HEK293T (cell line): Measurements from ENCODE around the gene XAB2.
"Not testable (repeated sequence)": the region's sequence is repeated elsewhere in the genome, so short reads cannot be mapped to it uniquely, and the experiment has no call there.

Experiments
- CTCF ChIA-PET: fragments of 350-600 bp; formaldehyde crosslinking; extraction: SDS; loops from one replicate; lab custom pipeline; 2021; ENCODE audit warnings: antibody characterized with exemption, inconsistent platforms; lab: Yijun Ruan, JAX
- POLR2A ChIA-PET: fragments of 350-600 bp; formaldehyde crosslinking; extraction: SDS; loops from one replicate; lab custom pipeline; 2020; ENCODE audit warnings: antibody characterized with exemption, inconsistent platforms; lab: Yijun Ruan, JAX
- DNase-seq: peaks from one replicate; pipeline ENCODE4 v3.0.0; 2012; ENCODE audit warnings: mixed read lengths; ENCODE audit errors: extremely low spot score
- ARNT ChIP-seq: fragments of 450-650 bp; IDR thresholded peaks from 2 replicates; pipeline ENCODE4 v1.6.1; 2017; ENCODE audit warnings: mild to moderate bottlenecking
- BHLHE40 ChIP-seq: fragments of 450-650 bp; IDR thresholded peaks from 2 replicates; pipeline ENCODE4 v1.6.1; 2016; ENCODE audit warnings: mild to moderate bottlenecking, moderate library complexity, borderline replicate concordance
- CTBP1 ChIP-seq: fragments of 450-650 bp; IDR thresholded peaks from 2 replicates; pipeline ENCODE4 v1.6.1; 2016; ENCODE audit warnings: borderline replicate concordance
- ELF4 ChIP-seq: fragments of 450-650 bp; IDR thresholded peaks from 2 replicates; pipeline ENCODE4 v1.6.1; 2017; ENCODE audit warnings: antibody characterized with exemption
- FOXA1 ChIP-seq: fragments of 450-650 bp; IDR thresholded peaks from 2 replicates; pipeline ENCODE4 v1.6.1; 2016; ENCODE audit warnings: mild to moderate bottlenecking
- FOXK2 ChIP-seq: fragments of 450-650 bp; IDR thresholded peaks from 2 replicates; pipeline ENCODE4 v1.6.1; 2016; ENCODE audit warnings: mild to moderate bottlenecking
- FOXM1 ChIP-seq: fragments of 450-650 bp; IDR thresholded peaks from 2 replicates; pipeline ENCODE4 v1.6.1; 2017; ENCODE audit warnings: mild to moderate bottlenecking, borderline replicate concordance
- HDGF ChIP-seq: fragments of 450-650 bp; IDR thresholded peaks from 2 replicates; pipeline ENCODE4 v1.6.1; 2017; ENCODE audit warnings: antibody characterized with exemption, borderline replicate concordance
- L3MBTL2 ChIP-seq: fragments of 450-650 bp; conservative IDR thresholded peaks from 2 replicates; pipeline ENCODE4 v1.6.1; 2016; ENCODE audit warnings: mild to moderate bottlenecking
- LEF1 ChIP-seq: fragments of 450-650 bp; IDR thresholded peaks from 2 replicates; pipeline ENCODE4 v1.6.1; 2017; ENCODE audit warnings: mild to moderate bottlenecking, borderline replicate concordance
- NFRKB ChIP-seq: fragments of 450-650 bp; IDR thresholded peaks from 2 replicates; pipeline ENCODE4 v1.6.1; 2016; ENCODE audit warnings: mild to moderate bottlenecking, moderate library complexity
- PKNOX1 ChIP-seq: fragments of 450-650 bp; IDR thresholded peaks from 2 replicates; pipeline ENCODE4 v1.6.1; 2016
- SP1 ChIP-seq: fragments of 450-650 bp; IDR thresholded peaks from 2 replicates; pipeline ENCODE4 v1.6.1; 2017
- SUZ12 ChIP-seq: fragments of 450-650 bp; IDR thresholded peaks from 2 replicates; pipeline ENCODE4 v1.6.1; 2016; ENCODE audit warnings: mild to moderate bottlenecking
- TARDBP ChIP-seq: fragments of 450-650 bp; IDR thresholded peaks from 2 replicates; pipeline ENCODE4 v1.6.1; 2016
- ZNF384 ChIP-seq: fragments of 450-650 bp; IDR thresholded peaks from 2 replicates; pipeline ENCODE4 v1.6.1; 2016

The XAB2 gene

GRCh38 chr19:7579182-7579581 lies 50.2 kb downstream of the XAB2 start:
- ChIA-PET CTCF (interaction anchor here (1.2 kb wide), 1 partner anchor 11 kb away, joined by 3 read pairs; no protein-coding TSS in a partner anchor), POLR2A (no interaction called here)
- DNase-seq: no peak
- TF ChIP-seq HDGF: no peak
- TF ChIP-seq CTBP1: no peak
- TF ChIP-seq ELF4: no peak
- no peak for TF ChIP-seq SUZ12

- POLR2A ChIA-PET: no interaction called here
- CTCF ChIA-PET: interaction anchor here (1.2 kb wide), 1 partner anchor 10 kb away, joined by 3 read pairs; no protein-coding TSS in a partner anchor
- no peak for DNase-seq
- no peak for TF ChIP-seq HDGF
- TF ChIP-seq ELF4: no peak
- TF ChIP-seq PKNOX1: no peak
- no peak for TF ChIP-seq LEF1
- TF ChIP-seq FOXA1: no peak
- TF ChIP-seq ARNT: no peak
- no peak for TF ChIP-seq FOXM1
- no peak for TF ChIP-seq TARDBP
- no peak for TF ChIP-seq ZNF384
- TF ChIP-seq SP1: no peak
- TF ChIP-seq SUZ12: no peak
- no peak for TF ChIP-seq BHLHE40
- no peak for TF ChIP-seq NFRKB
- TF ChIP-seq FOXK2: no peak
- TF ChIP-seq CTBP1: no peak
- no peak for TF ChIP-seq L3MBTL2
Observed at GRCh38 chr19:7578127-7578526, 51.2 kb downstream of the XAB2 start.

- DNase-seq, POLR2A ChIA-PET: not testable (repeated sequence)
- CTCF ChIA-PET: interaction anchor here (0.6 kb wide), 1 partner anchor 9 kb away, joined by 4 read pairs; no protein-coding TSS in a partner anchor
Observed at GRCh38 chr19:7577422-7577821, 51.9 kb downstream of the XAB2 start.

GRCh38 chr19:7575434-7576040 lies 53.8 kb downstream of the XAB2 start:
- TF ChIP-seq FOXA1 (no peak), CTBP1 (no peak), BHLHE40 (no peak), L3MBTL2 (0 out of 2 replicates have a peak, but pooled peaks have one; percentile 18), FOXM1 (no peak), SP1 (no peak)
- DNase-seq: no peak
- ChIA-PET POLR2A (no interaction called here), CTCF (no interaction called here)

DNA sequence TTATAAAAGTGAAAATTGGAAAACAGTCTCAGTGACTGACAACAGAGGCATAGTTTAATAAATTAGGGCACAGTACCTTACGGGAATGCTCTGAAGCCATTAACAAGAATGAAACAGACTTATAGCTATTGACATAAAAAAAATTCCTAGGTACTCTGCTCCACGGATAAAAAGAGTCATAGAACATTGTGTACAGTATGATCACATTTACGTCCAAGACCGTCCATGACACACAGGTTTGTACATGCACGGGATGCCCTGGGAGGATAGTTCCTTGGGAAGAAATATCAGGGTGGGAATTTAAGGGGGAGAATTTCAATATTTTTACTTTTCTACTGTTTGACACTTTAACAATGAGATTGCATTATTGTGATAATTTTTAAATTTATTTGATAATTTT lies 58.6 kb downstream of the XAB2 start:
- POLR2A ChIA-PET: no interaction called here

More for the DNA sequence above, 58.6 kb downstream of the XAB2 start:
- DNase-seq: no peak
- CTCF ChIA-PET: no interaction called here
- no peak for TF ChIP-seq L3MBTL2
- no peak for TF ChIP-seq HDGF
- TF ChIP-seq BHLHE40: no peak
- no peak for TF ChIP-seq NFRKB
- no peak for TF ChIP-seq PKNOX1
- no peak for TF ChIP-seq SUZ12
- TF ChIP-seq ELF4: no peak
- TF ChIP-seq FOXK2: no peak
- no peak for TF ChIP-seq FOXM1
